Peyer's patch (tissue), 4 donors: ENCODE measurements around the gene SLC50A1.

Experiments used
- POLR2A ChIP-seq, 2 donors: fragments of 450-650 bp; IDR thresholded peaks; one replicate each; pipeline ENCODE4 v1.5.1; 2017; ENCODE audit warnings: antibody characterized with exemption in 2 of 2, mild to moderate bottlenecking in 2 of 2, moderate library complexity in 2 of 2
- TF ChIP-seq, protein P1 (sequence below), 6 experiments: fragments of 450-650 bp in 4 of 6; fragments of 200-600 bp in 2 of 6; sonication (generic) in 1 of 6; IDR thresholded peaks; one replicate each; pipeline ENCODE4 v1.5.1; 2017 to 2019; ENCODE audit warnings: antibody characterized with exemption in 6 of 6, mild to moderate bottlenecking in 3 of 6, moderate library complexity in 1 of 6

- TF ChIP-seq, protein P1, sequence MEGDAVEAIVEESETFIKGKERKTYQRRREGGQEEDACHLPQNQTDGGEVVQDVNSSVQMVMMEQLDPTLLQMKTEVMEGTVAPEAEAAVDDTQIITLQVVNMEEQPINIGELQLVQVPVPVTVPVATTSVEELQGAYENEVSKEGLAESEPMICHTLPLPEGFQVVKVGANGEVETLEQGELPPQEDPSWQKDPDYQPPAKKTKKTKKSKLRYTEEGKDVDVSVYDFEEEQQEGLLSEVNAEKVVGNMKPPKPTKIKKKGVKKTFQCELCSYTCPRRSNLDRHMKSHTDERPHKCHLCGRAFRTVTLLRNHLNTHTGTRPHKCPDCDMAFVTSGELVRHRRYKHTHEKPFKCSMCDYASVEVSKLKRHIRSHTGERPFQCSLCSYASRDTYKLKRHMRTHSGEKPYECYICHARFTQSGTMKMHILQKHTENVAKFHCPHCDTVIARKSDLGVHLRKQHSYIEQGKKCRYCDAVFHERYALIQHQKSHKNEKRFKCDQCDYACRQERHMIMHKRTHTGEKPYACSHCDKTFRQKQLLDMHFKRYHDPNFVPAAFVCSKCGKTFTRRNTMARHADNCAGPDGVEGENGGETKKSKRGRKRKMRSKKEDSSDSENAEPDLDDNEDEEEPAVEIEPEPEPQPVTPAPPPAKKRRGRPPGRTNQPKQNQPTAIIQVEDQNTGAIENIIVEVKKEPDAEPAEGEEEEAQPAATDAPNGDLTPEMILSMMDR (IDR thresholded peaks at IDR 0.05), result no peak
- TF ChIP-seq POLR2A (IDR thresholded peaks at IDR 0.05), result peak; percentile 96
Observed at GRCh38 chr1:155128755-155129473, 6.7 kb upstream of the SLC50A1 start.
